SK-N-SH (cell line): ENCODE measurements around the gene ADH5.

ENCODE experiments used
- CHD2 ChIP-seq: fragments of 150-350 bp; IDR thresholded peaks from 2 replicates; pipeline ENCODE4 v1.6.1; 2018; ENCODE audit warnings: low read length; ENCODE audit not compliant: partially characterized antibody
- CTCF ChIP-seq: fragments of 200-600 bp; sonication (generic); IDR thresholded peaks from 2 replicates; pipeline ENCODE4 v1.6.1; 2017; ENCODE audit warnings: antibody characterized with exemption, mild to moderate bottlenecking, moderate library complexity
- EP300 ChIP-seq, 2 experiments: IDR thresholded peaks; 2 replicates each; pipeline versions ENCODE4 v1.4.0 to v1.6.1; 2012; ENCODE audit warnings: borderline replicate concordance in 1 of 2, low read depth in 1 of 2, low read length in 1 of 2
- EZH2phosphoT487 ChIP-seq: fragments of 200-600 bp; sonication (generic); IDR thresholded peaks from 2 replicates; pipeline ENCODE4 v1.6.1; 2017; ENCODE audit warnings: low read depth, mixed run types, mild to moderate bottlenecking, antibody characterized with exemption, moderate library complexity, borderline replicate concordance
- FOXM1 ChIP-seq: IDR thresholded peaks from 2 replicates; pipeline ENCODE4 v1.4.0; 2012; ENCODE audit warnings: low read depth, mild to moderate bottlenecking
- GABPA ChIP-seq: IDR thresholded peaks from 2 replicates; pipeline ENCODE4 v1.4.0; 2012; ENCODE audit warnings: low read depth, mild to moderate bottlenecking
- PBX3 ChIP-seq: IDR thresholded peaks from 2 replicates; pipeline ENCODE4; 2012
- POLR2AphosphoS5 ChIP-seq: IDR thresholded peaks from 2 replicates; pipeline ENCODE4 v1.6.1; 2012; ENCODE audit warnings: low read depth, low read length
- RAD21 ChIP-seq: IDR thresholded peaks from 2 replicates; pipeline ENCODE4 v1.6.1; 2012; ENCODE audit warnings: mild to moderate bottlenecking, low read length
- REST ChIP-seq: IDR thresholded peaks from 2 replicates; pipeline ENCODE4 v1.6.1; 2012; ENCODE audit warnings: mild to moderate bottlenecking, low read depth, low read length, moderate library complexity
- RXRA ChIP-seq: IDR thresholded peaks from 2 replicates; pipeline ENCODE4 v1.4.0; 2012; ENCODE audit warnings: low read depth, mild to moderate bottlenecking, borderline replicate concordance
- SIN3A ChIP-seq: IDR thresholded peaks from 2 replicates; pipeline ENCODE4 v1.6.1; 2012; ENCODE audit warnings: low read depth, mild to moderate bottlenecking, low read length, moderate library complexity, borderline replicate concordance
- SMC3 ChIP-seq: IDR thresholded peaks from 2 replicates; pipeline ENCODE4 v1.6.1; 2012; ENCODE audit warnings: low read depth, low read length, improper control_type of control experiment
- USF2 ChIP-seq: fragments of 150-350 bp; IDR thresholded peaks from 2 replicates; pipeline ENCODE4 v1.6.1; 2017; ENCODE audit warnings: antibody characterized with exemption, low read length, low read depth, borderline replicate concordance

- TF ChIP-seq RAD21 (no peak), CTCF (no peak), RXRA (no peak), REST (no peak), EP300 (IDR thresholded peaks at IDR 0.05; ENCODE audit: borderline replicate concordance in 1 of 2, low read depth in 1 of 2, low read length in 1 of 2) (no peak), PBX3 (no peak), GABPA (no peak), USF2 (no peak), CHD2 (no peak), SIN3A (no peak), SMC3 (no peak), EZH2phosphoT487 (no peak), FOXM1 (no peak), POLR2AphosphoS5 (no peak)
Measured at GRCh38 chr4:99136329-99136728, 47.7 kb upstream of the ADH5 start.
